SHP77 (cell line): Measurements from ENCODE around the gene AHI1.

ENCODE experiments used
- DNase-seq, 2 experiments: peaks; one replicate each; lab custom pipeline; 2025; lab: John Stamatoyannopoulos, UW

AHI1 gene

GRCh38 chr6:135295085-135295484 is 202.5 kb downstream of the AHI1 start:
- DNase-seq = no peak

GRCh38 chr6:135291288-135292076 is 206.1 kb downstream of the AHI1 start:
- DNase-seq = no peak

DNA sequence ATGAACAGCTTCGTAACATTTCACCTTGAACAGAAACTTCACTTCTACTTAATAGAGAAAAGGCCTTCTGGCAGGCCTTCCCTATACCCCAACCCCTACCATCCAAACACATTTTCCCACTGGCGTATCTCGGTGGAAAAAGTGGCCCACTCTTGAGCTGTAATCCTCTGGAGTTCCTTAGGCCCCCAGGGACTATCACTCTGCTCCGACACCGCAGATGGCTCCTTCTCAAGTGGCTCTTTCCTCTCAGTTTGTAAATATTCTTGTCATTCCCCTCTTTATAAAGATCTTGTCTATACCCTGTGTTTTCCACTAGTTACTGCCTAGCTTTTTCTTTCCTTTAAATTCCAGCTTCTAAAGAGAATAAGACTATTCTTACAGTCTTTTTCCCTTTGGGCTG is 207.7 kb downstream of the AHI1 start:
- DNase-seq = no peak

GRCh38 chr6:135286962-135287538 is 210.5 kb downstream of the AHI1 start:
- no peak for DNase-seq

DNA sequence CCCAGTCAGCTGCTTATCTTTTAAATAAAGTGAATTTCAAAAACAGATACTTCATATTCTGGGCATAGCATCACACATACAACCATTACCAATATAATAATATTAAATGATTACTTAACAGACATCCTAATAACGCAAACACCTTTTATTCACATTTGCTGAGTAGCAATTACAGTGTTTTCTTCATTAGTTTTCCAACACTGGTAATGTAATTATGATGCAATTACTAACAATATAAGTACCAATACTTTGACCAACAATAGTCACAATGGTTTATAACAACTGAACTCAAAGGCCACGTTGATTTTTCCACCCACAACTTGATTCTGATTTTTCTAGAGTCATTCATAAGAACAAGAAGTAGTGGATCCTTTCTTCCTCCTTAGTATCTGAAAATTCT is 212.4 kb downstream of the AHI1 start:
- no peak for DNase-seq

GRCh38 chr6:135283926-135284325 is 213.6 kb downstream of the AHI1 start:
- no peak for DNase-seq

DNA sequence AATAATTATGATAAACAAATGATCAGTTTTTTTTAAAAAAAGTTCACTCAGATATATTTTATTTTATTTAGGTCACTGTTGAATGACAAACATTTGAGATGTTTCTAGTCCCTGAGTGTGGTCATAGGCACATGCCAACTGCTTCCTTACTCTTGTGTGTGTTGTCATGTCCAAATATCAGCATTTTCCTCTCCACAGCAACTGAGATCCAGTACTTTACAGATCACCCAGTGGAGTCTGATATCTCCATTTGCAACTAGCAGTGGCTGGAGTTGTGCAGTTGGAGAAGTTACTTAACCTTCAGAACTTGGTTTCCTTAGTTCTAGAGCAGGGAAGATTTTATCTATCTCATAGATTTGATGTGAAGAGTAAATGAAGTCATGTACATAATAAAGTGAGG is 215.1 kb downstream of the AHI1 start:
- no peak for DNase-seq

GRCh38 chr6:135281964-135282363 is 215.6 kb downstream of the AHI1 start:
- no peak for DNase-seq

GRCh38 chr6:135281227-135281626 is 216.3 kb downstream of the AHI1 start:
- no peak for DNase-seq

GRCh38 chr6:135280375-135281136 is 217.0 kb downstream of the AHI1 start:
- peak; percentile 11 to 24 for DNase-seq

DNA sequence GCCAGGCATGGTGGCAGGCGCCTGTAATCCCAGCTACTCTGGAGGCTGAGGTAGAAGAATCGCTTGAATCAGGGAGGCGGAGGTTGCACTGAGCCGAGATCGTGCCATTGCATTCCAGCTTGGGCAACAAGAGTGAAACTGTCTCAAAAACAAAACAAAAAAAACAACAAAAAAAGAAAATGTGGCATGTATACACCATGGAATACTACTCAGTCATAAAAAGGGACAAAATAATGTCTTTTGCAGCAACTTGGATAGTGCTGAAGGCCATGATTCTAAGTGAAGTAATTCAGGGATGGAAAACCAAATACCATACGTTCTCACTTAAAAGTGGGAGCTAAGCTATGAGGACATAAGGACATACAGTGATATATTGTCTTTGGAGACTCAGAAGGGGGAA is 220.1 kb downstream of the AHI1 start:
- DNase-seq = no peak

- DNase-seq = no peak
Measured at GRCh38 chr6:135274561-135275293, 222.8 kb downstream of the AHI1 start.

GRCh38 chr6:135271626-135272025 is 225.9 kb downstream of the AHI1 start:
- no peak for DNase-seq

DNA sequence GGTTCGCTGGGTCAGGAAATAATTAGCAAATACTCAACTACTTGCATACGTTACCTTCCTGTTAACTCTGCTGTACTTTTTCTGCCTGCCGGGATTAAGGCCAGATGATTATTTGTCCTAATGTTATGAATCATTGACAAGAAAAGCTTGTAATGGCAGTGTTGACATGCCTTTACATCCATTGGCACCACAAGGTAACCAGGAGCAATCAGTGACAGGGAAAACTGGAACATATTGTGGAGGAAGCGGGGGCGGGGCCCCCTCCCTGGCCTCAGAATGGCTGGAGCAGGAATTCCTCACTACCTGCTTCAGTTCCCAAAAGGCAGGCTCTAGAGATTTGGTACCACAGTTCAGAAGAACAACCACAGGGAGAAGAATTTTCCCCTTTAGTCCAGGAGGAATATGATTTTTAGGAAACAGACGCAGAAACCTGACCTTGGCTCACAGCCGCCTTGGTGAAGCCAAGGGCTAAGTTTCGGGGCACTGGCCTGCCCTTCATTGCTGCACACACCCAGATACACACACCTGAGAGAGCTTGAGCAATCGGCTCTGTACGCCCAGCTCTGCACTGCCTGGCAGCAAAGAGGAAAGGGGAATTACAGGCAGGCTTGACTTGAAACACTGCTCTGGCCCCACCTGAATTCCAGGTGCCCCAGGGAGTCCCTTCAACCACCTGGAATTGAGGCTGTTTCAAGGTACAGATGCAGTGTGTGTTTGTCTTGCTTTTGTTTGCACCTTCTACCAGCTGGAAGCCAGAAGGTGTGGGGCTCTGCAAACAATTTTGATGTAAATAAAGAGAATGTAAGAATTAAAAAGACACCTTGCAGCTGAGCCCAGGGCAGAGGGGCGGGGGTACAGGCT is 226.6 kb downstream of the AHI1 start:
- no peak for DNase-seq

DNA sequence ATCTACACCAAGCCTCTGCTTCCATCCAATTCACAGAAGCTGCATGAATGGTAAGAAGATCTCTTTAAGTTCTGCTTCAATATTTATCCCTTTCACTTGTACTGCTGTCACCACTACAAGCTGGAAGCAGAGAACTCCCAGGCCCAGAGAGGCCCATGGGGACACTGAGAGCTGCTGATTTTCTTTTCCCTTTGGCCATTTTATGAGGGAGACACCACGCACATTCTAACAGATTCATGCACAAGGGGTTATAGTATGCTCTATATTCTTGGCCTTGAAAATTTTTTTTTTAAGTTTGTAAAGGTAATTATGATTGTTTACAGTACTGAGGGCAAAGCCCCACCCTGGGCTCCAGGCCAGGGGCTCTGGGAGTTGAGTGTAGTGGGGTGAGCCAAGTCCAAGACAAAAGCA is 228.1 kb downstream of the AHI1 start:
- DNase-seq = no peak

DNA sequence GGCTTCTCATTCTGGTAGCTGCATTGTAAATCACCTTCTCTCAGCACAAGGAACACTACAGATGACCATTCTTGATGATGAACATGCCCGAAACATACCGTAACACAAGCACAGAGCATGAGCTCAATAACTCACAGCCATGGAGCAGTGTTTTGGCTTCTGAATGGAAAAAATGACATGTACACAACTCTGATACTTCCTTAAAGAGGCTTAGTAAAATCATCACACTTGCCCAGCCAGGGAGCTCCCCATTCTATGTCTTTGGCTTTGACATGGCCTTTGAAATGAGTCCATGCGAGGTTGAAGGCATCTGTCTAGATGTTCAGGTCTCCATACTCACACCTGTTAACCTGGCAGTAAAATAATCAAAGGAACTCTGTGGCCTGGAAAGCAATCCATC is 228.8 kb downstream of the AHI1 start:
- no peak for DNase-seq

GRCh38 chr6:135268263-135268662 is 229.3 kb downstream of the AHI1 start:
- no peak for DNase-seq

GRCh38 chr6:135267085-135267484 is 230.5 kb downstream of the AHI1 start:
- peak; percentile 61 to 64 for DNase-seq

DNA sequence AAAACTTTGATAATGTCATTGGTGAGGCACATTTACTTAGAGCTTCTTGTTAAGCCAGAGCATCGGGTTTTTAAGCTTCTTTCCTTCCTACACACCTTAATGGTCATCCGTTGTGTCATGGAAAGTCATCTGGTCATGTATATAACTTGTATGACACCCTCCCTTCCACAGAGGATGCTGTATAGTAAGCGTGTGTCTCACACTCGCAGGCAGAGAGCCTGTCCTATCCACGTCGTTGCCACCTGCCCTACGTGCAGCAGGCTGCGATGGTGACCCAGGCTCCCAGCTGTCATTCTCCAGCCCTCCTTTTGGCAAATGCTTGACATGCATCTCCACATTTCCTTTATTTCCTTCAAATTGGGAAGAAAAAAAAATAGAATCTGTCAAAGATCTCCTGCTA is 230.9 kb downstream of the AHI1 start:
- DNase-seq = peak; percentile 60 to 67

DNA sequence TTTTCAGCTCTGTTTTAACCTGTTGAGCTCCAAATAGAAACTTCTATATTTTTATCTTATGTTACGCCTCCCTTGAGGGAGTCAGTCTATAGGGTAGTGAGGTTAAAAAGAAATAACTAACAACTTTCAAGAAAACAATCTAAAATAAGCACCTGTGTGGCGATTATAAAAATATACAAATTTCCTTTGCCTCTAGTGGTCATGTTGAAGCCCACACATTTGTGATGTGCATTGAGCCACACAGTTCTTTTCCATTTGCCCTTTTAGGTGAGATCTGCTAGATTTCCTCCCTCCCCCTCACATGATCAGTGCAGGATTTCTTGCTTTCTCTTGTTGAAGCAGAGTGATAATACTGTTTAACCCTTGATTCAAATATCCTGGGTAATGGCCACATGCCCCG is 232.3 kb downstream of the AHI1 start:
- no peak for DNase-seq
